Measurements from ENCODE around the gene KPNA4. TPM values are rescaled to one million over a fixed set of nuclear protein-coding genes. Genes with fewer than 3 reads are reported as not detected.

Gene KPNA4
- total RNA-seq, 8 experiments from 2014 or later = 18.4 to 40.8 (median 27.3) TPM

GRCh38 chr3:160564949-160565441, 376 bp downstream of the KPNA4 start:
- peak overlapping the region; percentile 92 for H3K27ac ChIP-seq
- WGBS, 10 experiments = no CpG with 5 or more reads among the region's 62 CpGs
- in situ Hi-C loops (cut with MboI; ENCODE audit: low pct_unique_long_range_greater_than_20kb in 2 of 9, low sequenced_read_pairs in 9 of 9, unreplicated experiment in 9 of 9) = loop anchor here in 1 of 9 experiments (25.0 kb wide), 1 partner anchor 197 kb away; the partner anchor contains the start of gene PPM1L
- peak overlapping the region; percentile 80 to 91 (median 89) for H3K4me3 ChIP-seq
- peak; percentile 52 to 71 (median 61) for ATAC-seq (replicated peaks in 6 of 8)
- peaks cover 3 to 8% of the 10 kb centered on the region in 2 donors for H3K4me1 ChIP-seq (replicated peaks in 1 of 2)

GRCh38 chr3:160564258-160564911, 986 bp downstream of the KPNA4 start:
- H3K4me3 ChIP-seq = peak overlapping the region; percentile 80 to 91 (median 89)
- in situ Hi-C loops (cut with MboI; ENCODE audit: low pct_unique_long_range_greater_than_20kb in 2 of 9, low sequenced_read_pairs in 9 of 9, unreplicated experiment in 9 of 9) = loop anchor here in 1 of 9 experiments (25.0 kb wide), 1 partner anchor 198 kb away; the partner anchor contains the start of gene PPM1L
- peaks cover 3 to 8% of the 10 kb centered on the region in 2 donors for H3K4me1 ChIP-seq (replicated peaks in 1 of 2)
- 0% methylated on average over 1 to 7 of the region's 34 CpGs; no CpG with 5 or more reads in 7 of the 10 experiments for WGBS, 10 experiments
- ATAC-seq (replicated peaks in 6 of 8) = peak in 1 of 8 experiments; percentile 5
- peak overlapping the region; percentile 92 for H3K27ac ChIP-seq

- Histone ChIP-seq H3K4me1 (replicated peaks in 1 of 2) (peaks cover 3 to 8% of the 10 kb centered on the region in 2 donors), H3K27ac (no peak overlapping the region), H3K4me3 (peak overlapping the region in 2 of 5 donors; percentile 11 to 91)
- ATAC-seq (replicated peaks in 6 of 8) = no peak
- WGBS, 10 experiments = 62 to 100% (median 90%) methylated on average over 1 to 3 of the region's 3 CpGs; no CpG with 5 or more reads in 1 of the 10 experiments
- in situ Hi-C loops (cut with MboI; ENCODE audit: low pct_unique_long_range_greater_than_20kb in 2 of 9, low sequenced_read_pairs in 9 of 9, unreplicated experiment in 9 of 9) = loop anchor here in 1 of 9 experiments (25.0 kb wide), 1 partner anchor 199 kb away; the partner anchor contains the start of gene PPM1L
These were observed 2.4 kb downstream of the KPNA4 start for GRCh38 chr3:160562952-160563351.

- ATAC-seq (replicated peaks in 6 of 8) = no peak
- Histone ChIP-seq H3K27ac (no peak overlapping the region), H3K4me3 (no peak overlapping the region), H3K4me1 (replicated peaks in 1 of 2) (no peaks in the 10 kb centered on the region)
- in situ Hi-C loops (cut with MboI; ENCODE audit: low pct_unique_long_range_greater_than_20kb in 2 of 9, low sequenced_read_pairs in 9 of 9, unreplicated experiment in 9 of 9) = loop anchor here in 1 of 9 experiments (25.0 kb wide), 1 partner anchor 205 kb away; the partner anchor contains the start of gene PPM1L
- 80 to 100% (median 100%) methylated on average over 1 to 2 of the region's 2 CpGs; no CpG with 5 or more reads in 1 of the 10 experiments for WGBS, 10 experiments
These were observed 7.8 kb downstream of the KPNA4 start for GRCh38 chr3:160557571-160557970.

GRCh38 chr3:160556141-160556540, 9.2 kb downstream of the KPNA4 start:
- Histone ChIP-seq H3K4me3 (no peak overlapping the region), H3K4me1 (replicated peaks in 1 of 2) (no peaks in the 10 kb centered on the region), H3K27ac (no peak overlapping the region)
- no peak for ATAC-seq (replicated peaks in 6 of 8)
- WGBS, 10 experiments = 81 to 100% (median 100%) methylated on average over 1 to 2 of the region's 2 CpGs; no CpG with 5 or more reads in 2 of the 10 experiments
- in situ Hi-C loops (cut with MboI; ENCODE audit: low pct_unique_long_range_greater_than_20kb in 2 of 9, low sequenced_read_pairs in 9 of 9, unreplicated experiment in 9 of 9) = loop anchor here in 1 of 9 experiments (25.0 kb wide), 1 partner anchor 206 kb away; the partner anchor contains the start of gene PPM1L

- ATAC-seq (replicated peaks in 6 of 8) = peak in 1 of 8 experiments; percentile 23
- no peak overlapping the region for H3K4me3 ChIP-seq
- no peak overlapping the region for H3K27ac ChIP-seq
- 63 to 100% (median 96%) methylated on average over 1 to 3 of the region's 3 CpGs; no CpG with 5 or more reads in 6 of the 10 experiments for WGBS, 10 experiments
- in situ Hi-C loops (cut with MboI; ENCODE audit: low pct_unique_long_range_greater_than_20kb in 2 of 9, low sequenced_read_pairs in 9 of 9, unreplicated experiment in 9 of 9) = loop anchor here in 1 of 9 experiments (25.0 kb wide), 1 partner anchor 207 kb away; the partner anchor contains the start of gene PPM1L
- no peaks in the 10 kb centered on the region for H3K4me1 ChIP-seq (replicated peaks in 1 of 2)
These were observed 10.4 kb downstream of the KPNA4 start for GRCh38 chr3:160554980-160555379.

GRCh38 chr3:160553827-160554226, 11.5 kb downstream of the KPNA4 start:
- peak in 4 of 8 experiments; percentile 42 to 85 (median 62) for ATAC-seq (replicated peaks in 6 of 8)
- no peak overlapping the region for H3K4me3 ChIP-seq
- no peak overlapping the region for H3K27ac ChIP-seq
- no peaks in the 10 kb centered on the region for H3K4me1 ChIP-seq (replicated peaks in 1 of 2)
- in situ Hi-C loops (cut with MboI; ENCODE audit: low pct_unique_long_range_greater_than_20kb in 2 of 9, low sequenced_read_pairs in 9 of 9, unreplicated experiment in 9 of 9) = loop anchor here in 1 of 9 experiments (25.0 kb wide), 1 partner anchor 208 kb away; the partner anchor contains the start of gene PPM1L
- 0 to 100% (median 86%) methylated on average over 1 of the region's 1 CpG; no CpG with 5 or more reads in 2 of the 10 experiments for WGBS, 10 experiments

GRCh38 chr3:160546727-160547126, 18.6 kb downstream of the KPNA4 start:
- H3K27ac ChIP-seq = no peak overlapping the region
- WGBS, 10 experiments = 90 to 100% (median 96%) methylated on average over 1 to 4 of the region's 4 CpGs; no CpG with 5 or more reads in 1 of the 10 experiments
- no peak overlapping the region for H3K4me3 ChIP-seq
- ATAC-seq (replicated peaks in 6 of 8) = no peak
- no peaks in the 10 kb centered on the region for H3K4me1 ChIP-seq (replicated peaks in 1 of 2)
- in situ Hi-C loops (cut with MboI; ENCODE audit: low pct_unique_long_range_greater_than_20kb in 2 of 9, low sequenced_read_pairs in 9 of 9, unreplicated experiment in 9 of 9) = no loop called here

- H3K4me1 ChIP-seq (replicated peaks in 1 of 2) = no peaks in the 10 kb centered on the region
- in situ Hi-C loops (cut with MboI; ENCODE audit: low pct_unique_long_range_greater_than_20kb in 2 of 9, low sequenced_read_pairs in 9 of 9, unreplicated experiment in 9 of 9) = no loop called here
- no peak overlapping the region for H3K27ac ChIP-seq
- WGBS, 10 experiments = 33 to 100% (median 93%) methylated on average over 1 to 3 of the region's 3 CpGs; no CpG with 5 or more reads in 1 of the 10 experiments
- no peak overlapping the region for H3K4me3 ChIP-seq
- ATAC-seq (replicated peaks in 6 of 8) = peak in 1 of 8 experiments; percentile 75
These were observed 19.9 kb downstream of the KPNA4 start for GRCh38 chr3:160545504-160545871.

GRCh38 chr3:160544844-160545503, 20.4 kb downstream of the KPNA4 start:
- no peak overlapping the region for H3K4me3 ChIP-seq
- 21 to 100% (median 63%) methylated on average over 1 to 2 of the region's 2 CpGs for whole genome bisulfite sequencing, 10 experiments
- H3K4me1 ChIP-seq (replicated peaks in 1 of 2) = no peaks in the 10 kb centered on the region
- peak in 3 of 8 experiments; percentile 39 to 88 (median 65) for ATAC-seq (replicated peaks in 6 of 8)
- H3K27ac ChIP-seq = no peak overlapping the region
- in situ Hi-C loops (cut with MboI; ENCODE audit: low pct_unique_long_range_greater_than_20kb in 2 of 9, low sequenced_read_pairs in 9 of 9, unreplicated experiment in 9 of 9) = no loop called here

- no peak for ATAC-seq (replicated peaks in 6 of 8)
- in situ Hi-C loops (cut with MboI; ENCODE audit: low pct_unique_long_range_greater_than_20kb in 2 of 9, low sequenced_read_pairs in 9 of 9, unreplicated experiment in 9 of 9) = no loop called here
- Histone ChIP-seq H3K4me3 (no peak overlapping the region), H3K27ac (no peak overlapping the region), H3K4me1 (replicated peaks in 1 of 2) (no peaks in the 10 kb centered on the region)
- 88 to 100% (median 100%) methylated on average over 1 to 2 of the region's 2 CpGs; no CpG with 5 or more reads in 3 of the 10 experiments for whole genome bisulfite sequencing, 10 experiments
These were observed 24.8 kb downstream of the KPNA4 start for GRCh38 chr3:160540551-160540950.

- peak in 1 of 8 experiments; percentile 59 for ATAC-seq (replicated peaks in 6 of 8)
- in situ Hi-C loops (cut with MboI; ENCODE audit: low pct_unique_long_range_greater_than_20kb in 2 of 9, low sequenced_read_pairs in 9 of 9, unreplicated experiment in 9 of 9) = no loop called here
- H3K27ac ChIP-seq = no peak overlapping the region
- H3K4me3 ChIP-seq = no peak overlapping the region
- H3K4me1 ChIP-seq (replicated peaks in 1 of 2) = no peaks in the 10 kb centered on the region
These were observed 26.5 kb downstream of the KPNA4 start for GRCh38 chr3:160538895-160539294.

GRCh38 chr3:160537729-160538128, 27.6 kb downstream of the KPNA4 start:
- Histone ChIP-seq H3K4me3 (no peak overlapping the region), H3K4me1 (replicated peaks in 1 of 2) (no peaks in the 10 kb centered on the region), H3K27ac (no peak overlapping the region)
- ATAC-seq (replicated peaks in 6 of 8) = peak in 1 of 8 experiments; percentile 76
- WGBS, 10 experiments = 80 to 100% (median 86%) methylated on average over 1 of the region's 1 CpG; no CpG with 5 or more reads in 7 of the 10 experiments
- in situ Hi-C loops (cut with MboI; ENCODE audit: low pct_unique_long_range_greater_than_20kb in 2 of 9, low sequenced_read_pairs in 9 of 9, unreplicated experiment in 9 of 9) = no loop called here
